Fibroblast of lung (primary cell): ENCODE results near the gene C1orf53. TPM values are rescaled to one million over a fixed set of nuclear protein-coding genes. Genes with fewer than 3 reads are reported as not detected.
"Not testable (repeated sequence)": the region's sequence is repeated elsewhere in the genome, so short reads cannot be mapped to it uniquely, and the experiment has no call there.

Experiments used
- DNase-seq, 2 donors: peaks; one replicate each; pipeline versions ENCODE4 v3.0.0 to v3.0.0-alpha.2; 2010; ENCODE audit warnings: low read depth in 2 of 2
- H2AFZ ChIP-seq: 2 replicates; pipeline ENCODE4 v1.5.1; 2012; ENCODE audit warnings: low read length, control low read depth, inconsistent platforms
- H3K27ac ChIP-seq: 2 replicates; pipeline ENCODE4 v1.5.1; 2011; ENCODE audit warnings: low read length, control low read depth; ENCODE audit not compliant: insufficient read depth
- H3K27me3 ChIP-seq: 2 replicates; pipeline ENCODE4 v1.5.1; 2011; ENCODE audit warnings: mild to moderate bottlenecking, low read length; ENCODE audit not compliant: control insufficient read depth, insufficient read depth
- H3K36me3 ChIP-seq: 2 replicates; pipeline ENCODE4 v1.5.1; 2011; ENCODE audit warnings: low read length; ENCODE audit not compliant: control insufficient read depth, insufficient read depth
- H3K4me1 ChIP-seq: 2 replicates; pipeline ENCODE4 v1.5.1; 2011; ENCODE audit warnings: low read length; ENCODE audit not compliant: control insufficient read depth, insufficient read depth; ENCODE audit errors: extremely low read depth
- H3K4me2 ChIP-seq: 2 replicates; pipeline ENCODE4 v1.5.1; 2011; ENCODE audit warnings: low read length, control low read depth; ENCODE audit not compliant: insufficient read depth; ENCODE audit errors: extremely low read depth
- H3K4me3 ChIP-seq, 4 experiments: fragments of 200-600 bp in 1 of 4; sonication (generic) in 1 of 4; replicated peaks in 1 of 4; 2 replicates each; pipeline ENCODE4 v1.5.1; 2011 to 2016; ENCODE audit warnings: low read length in 4 of 4, low read depth in 3 of 4, mild to moderate bottlenecking in 3 of 4, control low read depth in 2 of 4, inconsistent platforms in 1 of 4, mixed read lengths in 1 of 4; ENCODE audit not compliant: insufficient read depth in 1 of 4; ENCODE audit errors: control extremely low read depth in 1 of 4
- H3K79me2 ChIP-seq: 2 replicates; pipeline ENCODE4 v1.5.1; 2012; ENCODE audit warnings: mild to moderate bottlenecking, low read length, inconsistent platforms; ENCODE audit not compliant: control insufficient read depth, insufficient read depth
- H3K9ac ChIP-seq: 2 replicates; pipeline ENCODE4 v1.5.1; 2011; ENCODE audit warnings: mild to moderate bottlenecking, low read length, control low read depth; ENCODE audit not compliant: insufficient read depth
- H3K9me3 ChIP-seq: 2 replicates; pipeline ENCODE4 v1.5.1; 2012; ENCODE audit warnings: low read depth, low read length; ENCODE audit not compliant: control insufficient read depth, insufficient read depth
- H4K20me1 ChIP-seq: 2 replicates; pipeline ENCODE4 v1.5.1; 2011; ENCODE audit warnings: low read length; ENCODE audit not compliant: control insufficient read depth, insufficient read depth; ENCODE audit errors: extremely low read depth
- CTCF ChIP-seq, 2 donors: IDR thresholded peaks in 1 of 2; conservative IDR thresholded peaks in 1 of 2; 1 replicate in 1 of 2; 2 replicates in 1 of 2; pipeline ENCODE4 v1.5.1; 2011 to 2012; ENCODE audit warnings: low read length in 2 of 2, control low read depth in 1 of 2, inconsistent platforms in 1 of 2, low read depth in 1 of 2, mild to moderate bottlenecking in 1 of 2
- EZH2 ChIP-seq: IDR thresholded peaks from 2 replicates; pipeline ENCODE4 v1.5.1; 2012; ENCODE audit warnings: low read length, control low read depth, mild to moderate bottlenecking; ENCODE audit errors: missing control alignments
- polyA minus RNA-seq: library from RNA; depleted of rRNA, polyadenylated mRNA; stranded (reverse); fragments of >200 nt; gene quantifications from 2 replicates; pipeline ENCODE4 v1.2.3, GENCODE V29; 2011; ENCODE audit warnings: low replicate concordance
- polyA plus RNA-seq, 2 donors: library from polyadenylated mRNA; depleted of rRNA in 1 of 2; stranded (reverse) in 1 of 2; unstranded in 1 of 2; fragments of >200 nt; gene quantifications; 2 replicates each; pipeline ENCODE4 v1.2.1, GENCODE V29; 2011 to 2012; ENCODE audit warnings: missing spikeins in 1 of 2
- total RNA-seq: library from RNA; depleted of rRNA; stranded (reverse); fragments of >200 nt; gene quantifications from 2 replicates; pipeline ENCODE4 v1.2.1, GENCODE V29; 2014

Gene C1orf53
- 1.8 and 3.0 TPM in 2 replicates for total RNA-seq
- polyA plus RNA-seq: 3.3 and 4.6 TPM in 2 replicates
- polyA plus RNA-seq (2012): 3.8 and 8.1 TPM in 2 replicates
- not detected in 2 replicates for polyA minus RNA-seq

DNA sequence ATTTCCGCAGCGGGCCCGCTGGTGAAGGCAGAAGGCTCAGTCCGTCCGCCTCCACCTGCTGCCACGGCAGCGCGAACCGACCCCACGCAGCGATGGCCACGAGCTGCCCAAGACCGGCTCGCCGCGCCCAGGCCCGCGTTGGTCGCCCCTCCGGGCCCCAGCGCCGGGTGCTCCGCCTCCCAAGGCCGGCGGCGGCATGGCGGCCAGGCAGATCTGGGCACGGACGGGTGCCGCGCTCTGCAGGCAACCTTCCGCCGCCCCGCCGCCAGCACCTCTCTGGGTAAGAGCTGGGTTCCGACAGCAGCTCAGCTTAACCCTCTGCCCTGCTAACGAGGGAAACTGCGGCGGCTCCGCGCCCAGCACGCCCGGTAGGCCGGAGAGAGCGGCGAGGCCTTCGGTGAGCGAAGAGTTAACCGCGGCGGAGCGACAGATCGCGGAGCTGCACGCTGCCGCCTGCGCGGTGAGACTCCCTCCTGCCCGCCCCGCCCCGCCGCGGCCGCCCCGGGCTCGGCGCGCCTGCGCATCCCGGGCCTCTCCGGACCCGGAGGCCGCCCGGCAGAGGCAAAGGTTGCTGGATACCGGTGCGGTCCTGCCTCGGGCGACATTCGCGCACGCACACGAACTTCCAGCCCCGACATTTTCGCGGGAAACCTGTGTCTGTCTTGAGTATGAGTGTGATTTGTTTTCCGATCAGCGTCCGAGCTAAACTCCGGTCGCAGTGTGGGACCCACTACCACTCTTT, at the start of gene C1orf53:
TSS of gene C1orf53 (plus strand) at position 177 of the 742 bp plus-strand sequence. CDS start at position 197, 20 bp downstream.
- H4K20me1 ChIP-seq: no peaks in the 10 kb centered on the region
- H3K4me1 ChIP-seq: peaks cover 6% of the 10 kb centered on the region
- no peak for TF ChIP-seq CTCF (conservative IDR thresholded peaks at IDR 0.05 in 1 of 2, IDR thresholded peaks at IDR 0.05 in 1 of 2; ENCODE audit: low read depth in 1 of 2, low read length in 2 of 2)
- no peak for TF ChIP-seq EZH2
- peak within 1 kb of the TSS; percentile 91 for H3K4me2 ChIP-seq
- no peaks in the 10 kb centered on the region for H3K9me3 ChIP-seq
- H3K27ac ChIP-seq: peak within 1 kb of the TSS; percentile 75
- no peaks in the 10 kb centered on the region for H3K36me3 ChIP-seq
- DNase-seq: peak; percentile 89 to 90
- no peaks in the 10 kb centered on the region for H3K79me2 ChIP-seq
- peak within 1 kb of the TSS; percentile 55 to 80 (median 69) for H3K4me3 ChIP-seq
- H3K27me3 ChIP-seq: peaks cover 8% of the 10 kb centered on the region
- peak within 1 kb of the TSS; percentile 83 for H3K9ac ChIP-seq
- peak within 1 kb of the TSS; percentile 91 for H2AFZ ChIP-seq

DNA sequence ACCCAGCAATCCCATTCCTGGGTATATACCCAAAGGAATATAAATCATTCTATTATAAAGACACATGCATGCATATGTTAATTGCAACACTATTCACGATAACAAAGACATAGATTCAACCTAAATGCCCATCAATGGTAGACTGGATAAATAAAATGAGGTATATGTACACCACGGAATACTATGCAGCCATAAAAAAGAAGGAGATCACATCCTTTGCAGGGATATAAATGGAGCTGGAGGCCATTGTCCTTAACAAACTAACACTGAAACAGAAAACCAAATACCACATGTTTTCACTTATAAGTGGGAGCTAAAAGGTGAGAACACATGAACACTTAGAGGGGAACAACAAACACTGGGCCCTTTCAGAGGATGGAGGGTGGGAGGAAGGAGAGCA, 46.7 kb upstream of the C1orf53 start:
- H3K4me3 ChIP-seq, H3K4me1 ChIP-seq, H3K9ac ChIP-seq, H2AFZ ChIP-seq, H3K9me3 ChIP-seq, H3K4me2 ChIP-seq, H4K20me1 ChIP-seq, H3K36me3 ChIP-seq, H3K27ac ChIP-seq, H3K79me2 ChIP-seq, DNase-seq, H3K27me3 ChIP-seq: not testable (repeated sequence)

DNA sequence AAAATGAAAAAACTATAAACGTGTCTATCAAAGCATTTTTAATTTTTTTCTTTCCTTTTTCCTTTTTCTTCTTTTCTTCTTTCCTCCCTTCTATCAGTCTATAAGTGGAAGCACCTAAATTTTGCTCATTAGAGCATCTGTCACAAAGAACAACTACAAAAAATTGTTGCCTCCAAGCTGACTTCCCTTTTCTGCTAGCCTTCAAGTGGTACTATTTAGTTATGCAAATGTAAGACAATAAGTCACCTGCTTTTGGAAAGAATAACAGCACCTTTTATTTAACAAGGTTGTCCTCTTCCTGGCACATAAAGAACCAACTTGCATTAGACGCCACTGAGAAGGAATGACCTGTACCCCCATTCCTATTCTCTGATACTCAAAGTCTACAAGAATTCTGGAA, 45.0 kb upstream of the C1orf53 start:
- Histone ChIP-seq H3K27ac (no peak overlapping the region), H3K27me3 (no peaks in the 10 kb centered on the region), H2AFZ (no peak overlapping the region), H3K4me2 (no peak overlapping the region), H4K20me1 (no peaks in the 10 kb centered on the region), H3K4me3 (no peak overlapping the region), H3K9me3 (no peaks in the 10 kb centered on the region), H3K79me2 (no peaks in the 10 kb centered on the region), H3K36me3 (no peaks in the 10 kb centered on the region), H3K4me1 (no peaks in the 10 kb centered on the region), H3K9ac (no peak overlapping the region)
- TF ChIP-seq EZH2 (no peak), CTCF (conservative IDR thresholded peaks at IDR 0.05 in 1 of 2, IDR thresholded peaks at IDR 0.05 in 1 of 2; ENCODE audit: low read depth in 1 of 2, low read length in 2 of 2) (no peak)
- no peak for DNase-seq
